GM18511 (cell line): ENCODE data around the gene CDH6.

ENCODE experiments used
- ATAC-seq: cut with Tn5 transposase; IDR thresholded peaks from one replicate; pipeline ENCODE4 v1.9.1; 2021; ENCODE audit warnings: mild to moderate bottlenecking, moderate library complexity; ENCODE audit not compliant: unreplicated experiment

Gene CDH6

DNA sequence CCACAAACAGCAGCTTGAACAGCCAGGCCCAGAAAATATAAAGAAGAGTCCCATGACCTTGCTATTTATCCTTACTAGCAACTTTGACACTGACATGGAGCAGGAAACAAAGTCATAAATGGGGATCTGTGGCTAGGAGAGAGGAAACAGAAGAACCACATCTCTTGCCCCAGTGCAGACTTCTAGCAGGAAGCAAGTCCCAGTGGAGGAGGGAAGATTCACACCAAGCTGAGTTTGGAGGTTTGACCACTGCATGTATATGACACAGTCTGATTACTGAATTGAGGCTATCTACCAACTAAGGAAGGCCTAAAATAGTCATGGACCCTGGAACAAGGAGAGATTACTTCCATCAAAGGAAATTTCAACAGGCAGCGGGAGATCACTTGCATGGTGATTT is 51.4 kb downstream of the CDH6 start:
- ATAC-seq, result no peak

DNA sequence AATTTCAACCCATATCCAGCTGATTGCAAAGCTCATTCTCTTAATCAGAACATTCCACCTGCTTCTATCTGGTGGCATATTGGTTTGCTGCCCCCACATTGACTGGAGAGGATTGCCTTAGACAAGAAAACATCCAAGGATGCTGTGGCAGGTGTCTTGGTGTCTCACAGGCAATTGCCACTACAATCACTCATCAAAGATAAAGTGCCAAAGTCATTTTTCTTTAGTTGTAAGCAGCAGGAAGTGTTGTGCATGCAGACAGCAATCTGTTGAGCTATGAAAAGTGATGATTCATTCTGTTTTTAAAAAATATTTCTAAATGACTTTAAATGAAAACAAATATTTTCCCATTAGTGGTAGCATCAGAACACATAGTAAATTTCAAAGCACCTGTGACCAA is 53.9 kb downstream of the CDH6 start:
- ATAC-seq, result no peak

DNA sequence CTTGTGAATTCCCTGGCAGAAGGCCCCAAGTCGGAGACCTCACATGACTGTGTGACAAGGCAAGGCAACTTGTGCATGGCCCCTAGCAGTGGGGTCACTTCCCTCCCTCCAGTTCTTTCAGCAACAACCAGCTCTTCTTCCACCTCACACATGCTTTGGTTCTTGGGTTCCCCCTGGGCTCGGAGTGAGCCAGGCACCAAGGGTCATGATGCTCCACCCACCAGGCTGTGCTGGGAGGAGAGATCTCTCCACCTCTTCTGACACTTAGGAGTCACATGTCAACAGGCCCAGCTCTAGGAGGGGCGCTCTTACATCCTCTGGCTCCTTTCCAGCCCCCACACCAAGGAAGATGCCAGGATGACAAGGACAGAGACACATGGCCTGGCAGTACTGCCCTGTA is 56.7 kb downstream of the CDH6 start:
- ATAC-seq, result no peak

DNA sequence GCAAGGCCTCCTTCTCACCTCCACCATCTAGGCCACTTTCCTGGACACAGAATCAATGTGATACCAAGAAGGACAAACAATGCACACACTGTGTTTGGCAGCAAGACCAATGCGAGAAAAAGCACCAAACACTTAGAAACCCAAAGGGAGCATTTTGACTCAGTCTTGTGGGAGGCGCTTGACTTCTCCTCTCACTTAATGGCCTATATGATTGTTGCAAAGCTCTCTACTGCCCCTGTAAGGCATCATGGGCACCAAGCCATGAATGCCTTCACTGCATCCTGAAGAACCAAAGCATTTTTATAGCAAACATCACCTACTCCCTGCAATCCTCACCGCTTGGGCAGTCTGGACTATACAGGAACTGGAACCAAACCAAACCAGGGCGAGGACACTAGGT is 57.5 kb downstream of the CDH6 start:
- ATAC-seq, result no peak

DNA sequence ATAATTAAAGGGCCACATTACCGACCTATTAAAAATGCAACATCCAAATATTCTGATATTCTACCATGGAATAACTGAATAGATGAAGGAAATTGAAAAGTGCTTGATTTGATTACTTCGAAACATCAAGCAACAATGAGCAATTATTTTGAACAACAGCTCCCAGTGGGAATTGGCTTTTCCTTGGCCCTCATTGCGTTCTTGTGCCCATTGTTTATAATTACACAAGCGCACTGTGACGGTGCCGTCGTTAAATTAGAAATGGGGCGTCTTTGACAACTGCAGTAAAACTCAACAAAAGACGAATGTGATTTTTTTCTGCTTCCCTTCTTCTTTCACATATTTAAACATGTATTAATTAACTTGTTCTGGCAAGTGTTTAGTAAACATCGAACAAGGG is 61.6 kb downstream of the CDH6 start:
- ATAC-seq, result no peak

DNA sequence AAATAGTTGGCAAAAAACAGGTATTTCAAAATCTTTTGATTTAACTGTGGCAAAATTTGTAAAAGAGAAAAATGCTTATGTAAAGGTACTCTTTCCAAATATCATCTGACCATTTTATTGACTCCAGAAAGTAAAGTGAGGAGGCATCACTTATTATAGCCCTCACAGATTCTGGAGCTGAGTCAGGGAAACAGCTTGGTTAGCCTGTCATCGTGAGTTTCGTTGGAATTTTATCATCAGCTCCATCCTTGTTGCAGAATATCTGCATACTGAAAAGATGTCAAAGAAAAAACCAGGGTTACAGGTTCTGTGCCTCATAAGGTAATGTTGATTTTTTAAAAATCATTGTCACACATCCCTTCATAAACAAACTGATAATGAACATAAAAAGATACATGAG is 74.8 kb downstream of the CDH6 start:
- ATAC-seq, result no peak

DNA sequence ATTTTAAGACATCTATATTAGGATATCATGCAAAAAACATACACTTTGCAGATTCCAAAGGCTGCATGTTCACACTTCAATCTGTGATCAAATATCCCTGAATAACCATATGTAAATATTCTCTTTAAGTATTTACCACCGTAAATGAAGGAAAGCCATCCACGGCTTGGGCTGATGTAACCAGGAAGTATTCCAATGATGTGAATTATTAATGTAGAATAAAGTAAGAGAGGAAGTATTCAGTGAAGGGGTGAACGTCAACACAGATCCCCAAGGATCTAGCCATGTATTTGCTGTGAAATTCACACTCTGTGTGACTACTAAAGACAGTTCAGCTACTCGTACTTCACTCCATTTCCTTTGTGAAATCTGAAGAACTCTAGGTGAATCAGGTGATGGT is 75.2 kb downstream of the CDH6 start:
- ATAC-seq, result no peak

DNA sequence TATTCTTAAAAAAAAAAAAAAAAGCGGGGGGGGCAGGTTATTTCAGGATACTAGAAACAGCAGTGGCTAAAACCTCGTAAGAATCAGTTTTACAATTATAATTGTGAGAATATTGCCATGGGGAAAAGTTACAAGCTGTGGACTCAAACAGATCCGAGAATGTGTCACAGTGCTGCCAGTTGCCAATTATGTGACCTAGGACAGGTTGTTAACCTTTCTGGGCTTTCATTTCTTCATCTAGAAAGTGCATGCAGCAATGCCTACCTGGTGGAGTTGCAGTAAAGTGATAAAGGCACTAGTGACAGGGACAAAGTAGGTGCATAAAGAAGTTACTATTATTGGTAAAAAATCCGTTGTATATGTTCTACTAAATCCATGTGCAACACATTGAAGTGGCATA is 75.8 kb downstream of the CDH6 start:
- no peak for ATAC-seq

DNA sequence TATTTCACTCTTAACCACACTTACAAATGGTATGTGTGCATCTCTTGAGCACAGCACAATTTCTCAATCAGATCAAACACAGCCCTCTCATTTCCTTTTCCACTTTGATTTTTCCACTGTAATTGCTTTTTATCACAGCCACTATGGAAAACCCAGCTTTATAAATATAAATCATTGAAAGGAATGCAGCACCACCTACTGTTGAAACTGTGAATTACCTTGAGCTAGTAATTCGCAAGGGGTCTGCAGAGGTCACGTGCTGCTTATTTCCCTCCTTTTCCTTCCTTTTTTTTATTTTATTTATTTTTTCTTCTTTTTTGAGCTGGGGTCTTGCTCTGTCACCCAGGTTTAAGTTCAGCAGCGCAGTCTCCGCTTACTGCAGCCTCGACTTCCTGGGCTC is 76.9 kb downstream of the CDH6 start:
- no peak for ATAC-seq

DNA sequence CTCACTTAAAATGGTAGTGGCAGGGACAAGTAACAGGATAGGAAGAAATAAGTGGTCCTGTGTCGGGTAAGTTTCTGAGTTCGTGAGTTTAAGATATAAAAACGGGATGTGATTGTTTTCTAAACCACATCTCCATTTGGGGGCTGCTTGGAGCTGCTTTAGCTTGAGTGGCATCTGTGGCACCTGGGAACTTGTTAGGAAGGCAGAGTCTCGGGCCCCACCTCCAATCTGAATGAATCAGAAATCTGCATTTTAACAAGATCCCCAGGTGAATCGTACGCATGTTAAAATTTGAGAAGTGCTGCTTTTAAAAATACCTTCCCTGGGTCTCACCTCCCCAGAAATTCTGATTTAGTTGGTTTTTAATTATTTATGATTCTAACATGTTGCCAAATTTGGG is 78.1 kb downstream of the CDH6 start:
- no peak for ATAC-seq

DNA sequence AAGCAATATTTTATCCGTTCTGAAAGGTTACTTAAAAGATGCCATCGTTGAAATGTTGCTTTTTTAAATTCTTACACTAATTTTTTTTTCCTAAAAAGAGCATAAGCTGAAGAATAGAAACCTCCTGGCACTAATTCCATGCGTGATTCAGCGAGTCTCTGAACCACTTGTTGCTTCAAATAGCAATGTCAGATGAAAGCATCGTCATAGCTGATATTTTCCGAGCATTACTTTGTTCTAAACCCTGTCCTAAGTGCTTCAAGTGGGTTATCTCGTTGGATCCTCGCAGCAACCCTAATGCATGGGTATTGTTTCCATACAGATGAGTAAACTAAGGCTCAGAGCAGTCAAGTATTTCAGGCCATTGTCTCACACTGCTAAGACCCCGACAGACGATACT is 79.7 kb downstream of the CDH6 start:
- no peak for ATAC-seq

DNA sequence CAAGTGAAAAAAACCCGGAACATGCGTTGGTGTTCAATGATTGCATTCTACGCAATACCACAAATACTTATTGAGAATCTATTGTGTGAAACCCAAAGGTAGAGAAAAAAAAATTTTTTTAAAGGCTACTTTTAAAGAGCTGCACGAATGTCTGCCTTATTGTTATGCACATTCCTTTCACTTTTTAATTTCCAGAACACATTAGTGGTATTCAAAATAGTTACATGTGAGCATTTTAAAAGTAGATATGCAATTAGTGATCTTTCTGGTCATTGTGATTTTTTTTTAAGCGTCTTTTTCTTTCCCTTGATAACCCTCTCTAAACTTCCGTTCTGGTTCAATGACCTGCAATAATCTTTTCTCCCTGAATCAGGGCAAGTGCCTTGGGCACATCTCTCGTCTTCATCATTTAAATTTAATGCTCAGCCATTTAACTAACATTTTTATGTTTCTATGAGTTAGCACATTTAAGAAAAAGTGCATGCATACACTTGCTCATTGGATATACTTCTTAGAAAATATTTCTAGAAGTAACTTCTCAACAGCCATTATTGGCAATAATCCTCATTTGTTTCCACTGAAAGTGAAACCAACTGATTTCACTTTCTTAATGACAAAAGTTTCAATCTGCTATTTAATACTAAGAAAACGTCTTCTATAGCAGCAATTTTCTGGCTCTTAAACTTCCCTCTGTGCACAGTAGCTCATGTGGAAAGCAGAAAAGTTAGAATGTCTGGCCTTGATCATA is 80.3 kb downstream of the CDH6 start:
- peak; percentile 87 for ATAC-seq

DNA sequence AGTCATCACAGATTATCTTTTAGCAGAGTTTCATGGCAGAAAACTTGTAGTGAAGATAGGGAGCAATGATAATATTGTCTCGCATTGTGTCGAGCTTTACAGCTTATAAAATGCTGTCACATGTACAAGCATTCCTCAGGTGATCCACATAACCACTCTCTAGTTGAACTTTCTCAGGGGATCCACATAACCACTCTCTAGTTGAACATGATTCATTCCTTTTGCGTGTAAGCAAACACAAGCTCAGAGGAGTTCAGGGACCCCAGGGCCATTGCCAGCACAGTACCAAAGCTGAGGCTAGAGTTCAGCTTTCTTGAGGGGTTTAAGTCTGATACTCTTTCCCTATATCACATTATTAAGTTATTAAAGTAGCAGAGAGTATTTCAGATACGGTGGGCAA is 86.7 kb downstream of the CDH6 start:
- ATAC-seq, result no peak

DNA sequence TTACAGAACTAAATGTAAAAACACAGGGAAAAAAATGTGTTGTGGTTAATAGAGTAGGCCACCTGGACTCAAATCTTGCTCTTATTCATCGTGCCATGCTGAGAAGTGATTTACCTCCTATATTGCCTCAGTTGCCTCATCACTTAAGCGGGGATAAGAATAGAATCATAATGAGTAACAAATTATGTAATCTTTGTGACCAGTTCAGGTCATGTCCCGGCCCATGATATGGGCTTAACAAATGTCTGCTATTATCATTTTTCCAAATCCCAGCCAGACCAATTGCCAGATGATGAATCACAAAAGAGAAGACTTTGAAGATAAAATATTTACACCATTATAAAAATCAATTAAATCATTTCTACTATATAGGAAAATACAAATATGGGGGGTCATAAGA is 89.8 kb downstream of the CDH6 start:
- no peak for ATAC-seq

DNA sequence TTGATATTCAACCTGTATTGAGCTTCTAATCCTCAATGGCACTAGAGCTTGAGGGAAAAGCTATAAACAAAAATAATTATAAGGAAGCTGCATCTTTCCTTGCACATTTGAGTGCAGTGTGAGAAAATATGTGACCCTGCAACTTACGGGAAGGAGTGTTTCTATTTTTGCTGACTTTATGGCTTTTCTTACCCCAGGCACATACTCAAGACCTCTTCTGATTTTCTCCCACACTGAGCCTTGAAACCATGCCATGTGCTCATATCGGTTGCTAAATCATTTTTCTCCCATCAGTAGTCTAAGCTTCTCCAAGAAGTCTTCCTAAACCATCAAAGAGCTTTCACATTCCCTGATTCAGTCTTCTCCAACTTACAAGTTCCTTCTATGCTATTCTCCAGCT is 91.5 kb downstream of the CDH6 start:
- no peak for ATAC-seq

DNA sequence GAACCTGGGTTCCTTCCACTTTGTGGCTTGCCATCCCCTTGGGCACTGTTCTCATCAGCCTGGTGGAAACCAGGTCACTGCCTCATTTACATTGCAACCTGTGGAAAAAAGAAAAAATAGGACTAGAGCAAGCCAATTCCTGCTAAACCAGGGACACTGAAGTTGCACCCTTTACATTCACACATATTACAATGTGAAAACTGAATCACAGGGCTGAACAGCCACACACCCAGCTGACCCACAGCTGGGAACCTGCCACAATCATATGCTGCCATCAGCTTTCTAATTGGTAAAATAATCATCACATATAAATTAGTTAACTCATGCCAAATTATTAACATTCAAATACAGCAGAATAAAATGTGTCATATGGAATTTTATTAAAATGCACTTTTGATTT is 94.5 kb downstream of the CDH6 start:
- ATAC-seq, result no peak

DNA sequence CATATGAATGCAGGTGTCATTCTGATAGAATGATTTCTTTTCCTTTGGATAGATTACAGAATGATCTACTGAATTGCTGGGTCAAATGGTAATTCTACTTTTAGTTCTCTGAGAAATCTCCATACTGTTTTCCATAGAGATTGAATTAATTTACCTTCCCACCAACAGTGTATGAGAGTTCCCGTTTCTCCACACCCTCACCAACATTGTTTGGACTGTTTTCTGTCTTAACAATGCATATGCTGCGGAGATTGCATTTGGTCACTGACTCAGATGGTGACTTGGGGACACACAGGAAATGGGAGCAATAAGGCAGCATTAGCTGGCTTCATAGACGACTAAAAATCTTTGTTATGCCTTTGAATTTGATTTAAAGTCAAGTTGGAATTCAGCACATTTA is 95.9 kb downstream of the CDH6 start:
- no peak for ATAC-seq

DNA sequence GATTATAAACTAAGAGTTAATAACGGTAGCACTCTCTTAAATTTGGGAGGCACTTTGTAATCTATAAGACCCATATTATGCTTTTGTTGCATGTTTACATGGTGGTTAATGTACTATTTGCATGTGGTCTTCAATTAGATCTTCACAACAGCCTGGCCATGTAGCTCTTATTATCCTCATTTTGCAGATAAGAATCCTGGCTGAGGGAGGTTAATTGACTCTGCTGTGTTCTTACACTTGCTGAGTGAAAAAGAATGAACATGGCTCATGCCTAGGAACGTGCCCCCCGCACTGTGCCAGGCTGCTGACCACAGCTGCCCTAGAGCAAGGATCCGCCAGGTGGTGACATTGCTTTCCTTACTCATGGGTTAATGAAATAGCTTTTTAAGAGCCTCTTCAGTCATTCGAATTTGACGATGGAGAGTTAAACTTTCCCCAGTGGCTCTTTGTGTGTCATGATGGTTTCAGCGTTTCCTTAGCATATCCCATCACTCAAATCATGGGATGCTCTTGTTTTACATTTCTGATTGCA is 97.9 kb downstream of the CDH6 start:
- ATAC-seq, result no peak

DNA sequence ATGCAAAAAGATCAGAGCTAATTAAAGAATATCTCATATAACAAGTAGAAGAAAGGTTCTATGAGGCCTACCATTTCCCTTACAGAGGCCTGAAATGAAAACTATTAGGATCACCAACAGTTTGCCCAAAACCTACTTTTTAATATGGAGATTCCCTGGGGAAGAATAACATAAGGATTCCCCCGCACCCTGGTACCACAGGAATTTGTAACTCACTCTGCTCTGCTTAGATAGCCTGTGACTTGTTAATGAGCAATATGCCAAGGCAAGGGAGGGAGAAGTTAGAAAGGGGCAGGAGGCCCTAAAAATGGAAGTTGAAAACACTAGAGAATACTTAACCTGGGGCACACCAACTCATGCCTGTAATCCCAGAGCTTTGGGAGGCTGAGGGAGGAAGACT is 107.0 kb downstream of the CDH6 start:
- ATAC-seq, result no peak

DNA sequence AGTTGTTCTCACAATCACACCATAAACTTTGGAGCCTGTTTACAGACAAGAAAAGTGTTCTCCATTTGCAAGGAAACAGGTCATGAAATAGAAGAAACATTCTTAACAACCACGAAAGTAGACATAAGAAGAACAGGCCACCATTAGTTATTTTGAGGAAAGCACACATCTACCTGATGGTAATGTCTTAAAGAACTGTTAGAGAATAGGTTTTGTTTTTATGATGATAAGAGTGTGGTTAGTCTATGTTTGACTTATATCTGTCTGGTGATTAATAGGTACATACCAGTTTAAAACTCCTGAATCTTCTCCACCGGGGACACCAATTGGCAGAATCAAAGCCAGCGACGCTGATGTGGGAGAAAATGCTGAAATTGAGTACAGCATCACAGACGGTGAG is 108.3 kb downstream of the CDH6 start:
- no peak for ATAC-seq

DNA sequence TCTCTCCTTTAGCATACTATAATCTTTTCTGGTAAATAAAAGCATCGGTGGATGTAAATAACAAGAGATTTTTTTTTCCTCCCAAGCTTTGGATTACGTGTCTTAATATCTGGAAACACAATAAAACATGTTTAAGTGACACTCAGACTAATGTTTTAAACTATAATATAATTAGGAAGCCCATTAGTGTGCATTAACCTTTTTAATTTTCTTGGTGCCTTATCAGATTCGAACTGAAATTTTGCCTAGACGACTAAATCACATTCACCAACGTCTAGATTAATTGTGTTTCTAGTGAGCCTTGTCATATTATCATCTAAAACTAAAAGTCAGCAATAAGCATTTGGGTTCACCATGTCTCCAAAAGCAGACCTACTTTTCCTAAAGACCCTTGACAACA is 110.2 kb downstream of the CDH6 start:
- no peak for ATAC-seq

DNA sequence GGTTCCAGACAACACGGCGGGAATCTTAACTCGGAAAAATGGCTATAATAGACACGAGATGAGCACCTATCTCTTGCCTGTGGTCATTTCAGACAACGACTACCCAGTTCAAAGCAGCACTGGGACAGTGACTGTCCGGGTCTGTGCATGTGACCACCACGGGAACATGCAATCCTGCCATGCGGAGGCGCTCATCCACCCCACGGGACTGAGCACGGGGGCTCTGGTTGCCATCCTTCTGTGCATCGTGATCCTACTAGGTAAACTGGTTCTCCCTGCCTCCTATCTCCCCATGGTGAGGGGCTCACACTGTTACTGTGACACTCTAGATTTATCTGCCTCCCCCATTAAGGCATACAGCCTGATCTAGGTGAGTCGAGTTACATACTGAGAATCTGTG is 124.2 kb downstream of the CDH6 start:
- no peak for ATAC-seq

DNA sequence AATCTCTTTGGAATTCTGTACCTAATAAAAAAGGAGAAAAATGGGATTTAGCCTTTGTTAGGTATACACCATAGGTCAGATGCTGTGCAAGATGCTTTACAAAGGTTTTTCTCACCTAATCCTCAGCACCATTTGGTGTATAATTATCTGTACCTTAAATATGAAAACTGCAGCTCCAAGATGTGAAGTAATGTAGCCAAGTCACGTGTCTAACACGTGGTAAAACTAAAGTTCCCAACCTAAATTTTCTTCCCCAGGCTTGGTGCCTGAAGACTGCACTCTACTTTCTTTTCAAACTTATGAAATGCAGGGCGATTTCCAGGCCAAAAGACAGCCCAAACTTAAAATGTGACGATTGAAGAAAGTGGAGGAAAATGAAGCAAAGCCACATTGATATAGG is 125.8 kb downstream of the CDH6 start:
- ATAC-seq, result no peak
